Thymus (tissue), 11 donors: ENCODE measurements around the gene CFAP97D2. TPM values are rescaled to one million over a fixed set of nuclear protein-coding genes. Genes with fewer than 3 reads are reported as not detected.
"Not testable (repeated sequence)": the region's sequence is repeated elsewhere in the genome, so short reads cannot be mapped to it uniquely, and the experiment has no call there.

Experiments used
- DNase-seq, 9 donors: peaks; one replicate each; pipeline ENCODE4 v3.0.0-alpha.2; 2013; ENCODE audit warnings: low spot score in 9 of 9, low read depth in 6 of 9, missing footprints in 1 of 9
- H3K27ac ChIP-seq, 2 donors: one replicate each; pipeline ENCODE4 v1.5.1; 2013; ENCODE audit warnings: control low read depth in 1 of 2, low read depth in 1 of 2, low read length in 1 of 2, mild to moderate bottlenecking in 1 of 2, moderate library complexity in 1 of 2
- H3K27me3 ChIP-seq, 2 donors: one replicate each; pipeline ENCODE4 v1.5.1; 2013; ENCODE audit warnings: low read length in 1 of 2; ENCODE audit not compliant: control insufficient read depth in 2 of 2, insufficient read depth in 1 of 2
- H3K36me3 ChIP-seq, 2 donors: one replicate each; pipeline ENCODE4 v1.5.1; 2013; ENCODE audit warnings: low read length in 1 of 2, mild to moderate bottlenecking in 1 of 2, moderate library complexity in 1 of 2; ENCODE audit not compliant: control insufficient read depth in 2 of 2, insufficient read depth in 2 of 2
- H3K4me1 ChIP-seq, 2 donors: one replicate each; pipeline ENCODE4 v1.5.1; 2013; ENCODE audit warnings: low read length in 2 of 2; ENCODE audit not compliant: control insufficient read depth in 2 of 2, insufficient read depth in 2 of 2
- H3K4me3 ChIP-seq, 2 donors: one replicate each; pipeline ENCODE4 v1.5.1; 2013; ENCODE audit warnings: low read length in 2 of 2, control low read depth in 1 of 2, mild to moderate bottlenecking in 1 of 2
- H3K9me3 ChIP-seq, 2 donors: one replicate each; pipeline ENCODE4 v1.5.1; 2013; ENCODE audit warnings: low read length in 1 of 2, mild to moderate bottlenecking in 1 of 2; ENCODE audit not compliant: control insufficient read depth in 2 of 2, insufficient read depth in 1 of 2
- WGBS: extraction: QIAGEN DNeasy Blood & Tissue Kit; methylation state at CpG from one replicate; pipeline ENCODE4 v1.1.7; 2013; 5-methylcytosine and 5-hydroxymethylcytosine counted together
- polyA plus RNA-seq: library from polyadenylated mRNA; stranded (reverse); fragments of 200-250 nt; gene quantifications from one replicate; pipeline ENCODE4 v1.2.3, GENCODE V29; 2013
- total RNA-seq: library from RNA; stranded (reverse); fragments of 120-200 nt; gene quantifications from one replicate; pipeline ENCODE4 v1.2.4, GENCODE V29; 2013
- donor health status: healthy.

CFAP97D2 gene
- total and polyA plus RNA-seq, 2 donors: 0.34 to 0.66 TPM

DNA sequence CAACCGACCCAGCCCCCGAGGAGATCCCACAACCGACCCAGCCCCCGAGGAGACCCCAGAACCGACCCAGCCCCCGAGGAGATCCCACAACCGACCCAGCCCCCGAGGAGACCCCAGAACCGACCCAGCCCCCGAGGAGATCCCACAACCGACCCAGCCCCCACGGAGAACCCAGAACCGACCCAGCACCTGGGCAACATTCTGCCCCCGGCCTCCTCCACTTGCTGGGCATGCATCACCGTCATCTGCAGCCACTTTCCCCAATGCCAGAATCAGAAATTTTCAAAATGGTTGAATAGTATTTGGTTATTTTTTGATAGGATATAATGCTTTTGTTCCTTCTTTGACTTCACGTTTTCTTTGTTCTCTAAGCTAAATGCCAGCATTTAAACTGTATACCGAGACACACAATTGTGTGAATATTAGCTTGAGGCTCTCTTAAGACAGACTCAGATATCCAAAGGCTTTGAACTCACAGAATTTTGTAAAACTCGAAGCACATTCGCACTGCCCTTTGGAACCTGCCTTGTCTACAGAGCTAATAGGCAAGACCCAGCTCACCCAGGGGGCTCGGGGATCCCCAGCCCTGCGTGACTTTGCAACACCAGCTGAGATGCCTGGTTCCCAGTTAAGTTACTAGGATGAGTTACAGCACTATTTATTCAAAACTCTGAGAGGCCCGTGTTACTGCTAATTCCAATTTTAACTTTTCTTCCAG, 31.1 kb upstream of the CFAP97D2 start:
- peak overlapping the region; percentile 74 to 77 for H3K27ac ChIP-seq
- peaks cover 31 to 84% of the 10 kb centered on the region in 2 donors for H3K4me1 ChIP-seq
- no peaks in the 10 kb centered on the region for H3K36me3 ChIP-seq
- H3K4me3 ChIP-seq: no peak overlapping the region
- no peak for DNase-seq
- WGBS: 75% methylated on average over 21 of the region's 22 CpGs
- H3K9me3 ChIP-seq: no peaks in the 10 kb centered on the region
- no peaks in the 10 kb centered on the region for H3K27me3 ChIP-seq

- Histone ChIP-seq H3K9me3 (no peaks in the 10 kb centered on the region), H3K4me1 (peaks cover 27 to 79% of the 10 kb centered on the region in 2 donors), H3K36me3 (no peaks in the 10 kb centered on the region), H3K4me3 (no peak overlapping the region), H3K27ac (peak overlapping the region; percentile 74 to 77), H3K27me3 (no peaks in the 10 kb centered on the region)
- peak in 4 of 9 donors; percentile 65 to 89 (median 73) for DNase-seq
- 7% methylated on average over 8 of the region's 8 CpGs for WGBS
Observed at GRCh38 chr13:114148521-114148855, 30.6 kb upstream of the CFAP97D2 start.

DNA sequence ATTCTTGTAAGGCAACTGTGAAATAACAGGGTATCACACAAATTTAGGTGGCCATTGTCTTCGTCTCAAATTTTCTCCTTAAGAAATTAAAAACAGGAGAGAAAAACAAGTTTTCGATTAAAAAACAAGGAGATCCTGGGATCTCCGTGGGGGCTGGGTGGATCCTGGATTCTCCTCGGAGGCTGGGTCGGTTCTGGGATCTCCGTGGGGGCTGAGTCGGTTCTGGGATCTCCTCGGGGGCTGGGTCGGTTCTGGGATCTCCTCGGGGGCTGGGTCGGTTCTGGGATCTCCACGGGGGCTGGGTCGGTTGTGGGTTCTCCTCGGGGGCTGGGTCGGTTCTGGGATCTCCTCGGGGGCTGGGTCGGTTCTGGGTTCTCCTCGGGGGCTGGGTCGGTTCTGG, 30.2 kb upstream of the CFAP97D2 start:
- Histone ChIP-seq H3K27ac (peak overlapping the region; percentile 25 to 74), H3K4me1 (peaks cover 23 to 79% of the 10 kb centered on the region in 2 donors)
- H3K27me3 ChIP-seq, DNase-seq, H3K4me3 ChIP-seq, H3K36me3 ChIP-seq, H3K9me3 ChIP-seq: not testable (repeated sequence)
- 94% methylated on average over 19 of the region's 19 CpGs for WGBS

GRCh38 chr13:114149774-114150740, 29.0 kb upstream of the CFAP97D2 start:
- no peaks in the 10 kb centered on the region for H3K36me3 ChIP-seq
- H3K27ac ChIP-seq: no peak overlapping the region
- 98% methylated on average over 12 of the region's 12 CpGs for WGBS
- no peaks in the 10 kb centered on the region for H3K9me3 ChIP-seq
- no peak for DNase-seq
- H3K4me3 ChIP-seq: no peak overlapping the region
- H3K27me3 ChIP-seq: no peaks in the 10 kb centered on the region
- peaks cover 20 to 76% of the 10 kb centered on the region in 2 donors for H3K4me1 ChIP-seq

GRCh38 chr13:114151031-114151430, 28.0 kb upstream of the CFAP97D2 start:
- Histone ChIP-seq H3K27me3 (no peaks in the 10 kb centered on the region), H3K4me3 (no peak overlapping the region), H3K9me3 (no peaks in the 10 kb centered on the region), H3K4me1 (peaks cover 16 to 69% of the 10 kb centered on the region in 2 donors), H3K27ac (no peak overlapping the region), H3K36me3 (no peaks in the 10 kb centered on the region)
- WGBS: 66% methylated on average over 10 of the region's 10 CpGs
- no peak for DNase-seq

DNA sequence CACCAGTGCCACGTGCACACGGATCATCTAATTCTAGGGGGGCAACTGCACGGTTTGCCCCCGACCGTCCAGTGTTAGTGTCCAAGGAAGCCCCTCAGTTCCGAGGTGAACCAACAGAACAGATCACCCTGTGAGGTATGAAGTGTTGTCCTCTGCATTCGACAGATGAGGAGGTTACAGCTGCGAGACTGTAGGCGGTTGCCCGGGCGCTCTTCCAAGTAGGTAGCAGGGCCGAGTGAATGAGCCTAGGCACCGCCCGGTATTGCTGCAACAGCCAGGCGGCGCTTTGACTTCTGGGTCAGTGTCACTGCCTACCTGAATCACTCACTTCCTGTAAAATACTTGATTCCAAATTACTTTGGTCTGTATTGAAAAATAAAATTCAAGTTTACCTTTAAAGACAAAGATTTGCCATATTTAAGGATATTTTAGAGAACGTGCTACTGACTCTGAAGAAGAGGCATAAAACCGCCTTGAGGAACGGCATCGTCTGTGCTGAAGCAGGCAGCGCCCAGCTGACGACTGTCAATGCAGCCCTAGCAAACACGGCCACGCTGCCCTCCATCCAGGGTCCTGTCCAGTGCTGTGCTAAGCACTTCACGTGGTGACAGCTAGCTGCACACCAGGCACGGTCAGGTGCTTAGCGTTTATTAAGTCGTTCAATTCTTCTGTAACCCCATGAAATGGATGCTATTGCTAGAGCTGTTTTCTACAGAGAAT, 27.3 kb upstream of the CFAP97D2 start:
- WGBS: 97% methylated on average over 28 of the region's 28 CpGs
- H3K36me3 ChIP-seq: no peaks in the 10 kb centered on the region
- DNase-seq: no peak
- H3K27ac ChIP-seq: no peak overlapping the region
- no peaks in the 10 kb centered on the region for H3K27me3 ChIP-seq
- no peaks in the 10 kb centered on the region for H3K9me3 ChIP-seq
- peaks cover 16 to 67% of the 10 kb centered on the region in 2 donors for H3K4me1 ChIP-seq
- H3K4me3 ChIP-seq: no peak overlapping the region

GRCh38 chr13:114152285-114152645, 26.8 kb upstream of the CFAP97D2 start:
- DNase-seq: no peak
- WGBS: 98% methylated on average over 7 of the region's 7 CpGs
- no peaks in the 10 kb centered on the region for H3K36me3 ChIP-seq
- H3K9me3 ChIP-seq: no peaks in the 10 kb centered on the region
- peaks cover 16 to 64% of the 10 kb centered on the region in 2 donors for H3K4me1 ChIP-seq
- H3K4me3 ChIP-seq: no peak overlapping the region
- no peak overlapping the region for H3K27ac ChIP-seq
- H3K27me3 ChIP-seq: no peaks in the 10 kb centered on the region

- Histone ChIP-seq H3K4me1 (peaks cover 16 to 63% of the 10 kb centered on the region in 2 donors), H3K27ac (no peak overlapping the region), H3K27me3 (no peaks in the 10 kb centered on the region), H3K36me3 (no peaks in the 10 kb centered on the region), H3K9me3 (no peaks in the 10 kb centered on the region), H3K4me3 (no peak overlapping the region)
- DNase-seq: no peak
- 93% methylated on average over 20 of the region's 20 CpGs for WGBS
Observed at GRCh38 chr13:114152831-114153371, 26.2 kb upstream of the CFAP97D2 start.
